Breast epithelium (tissue), 3 donors: ENCODE data around the gene TRAIP.

Experiments used
- CTCF ChIP-seq, 3 donors: fragments of 450-650 bp; IDR thresholded peaks; one replicate each; pipeline ENCODE4 v1.5.1; 2016 to 2017; ENCODE audit warnings: antibody characterized with exemption in 3 of 3, mild to moderate bottlenecking in 3 of 3, moderate library complexity in 3 of 3
- POLR2A ChIP-seq: fragments of 450-650 bp; IDR thresholded peaks from one replicate; pipeline ENCODE4 v1.6.1; 2016; ENCODE audit warnings: antibody characterized with exemption, mild to moderate bottlenecking, moderate library complexity
- POLR2AphosphoS5 ChIP-seq, 3 donors: sonication (generic); formaldehyde crosslinking; IDR thresholded peaks; one replicate each; pipeline ENCODE4 v1.6.1; 2017; ENCODE audit warnings: antibody characterized with exemption in 3 of 3

DNA sequence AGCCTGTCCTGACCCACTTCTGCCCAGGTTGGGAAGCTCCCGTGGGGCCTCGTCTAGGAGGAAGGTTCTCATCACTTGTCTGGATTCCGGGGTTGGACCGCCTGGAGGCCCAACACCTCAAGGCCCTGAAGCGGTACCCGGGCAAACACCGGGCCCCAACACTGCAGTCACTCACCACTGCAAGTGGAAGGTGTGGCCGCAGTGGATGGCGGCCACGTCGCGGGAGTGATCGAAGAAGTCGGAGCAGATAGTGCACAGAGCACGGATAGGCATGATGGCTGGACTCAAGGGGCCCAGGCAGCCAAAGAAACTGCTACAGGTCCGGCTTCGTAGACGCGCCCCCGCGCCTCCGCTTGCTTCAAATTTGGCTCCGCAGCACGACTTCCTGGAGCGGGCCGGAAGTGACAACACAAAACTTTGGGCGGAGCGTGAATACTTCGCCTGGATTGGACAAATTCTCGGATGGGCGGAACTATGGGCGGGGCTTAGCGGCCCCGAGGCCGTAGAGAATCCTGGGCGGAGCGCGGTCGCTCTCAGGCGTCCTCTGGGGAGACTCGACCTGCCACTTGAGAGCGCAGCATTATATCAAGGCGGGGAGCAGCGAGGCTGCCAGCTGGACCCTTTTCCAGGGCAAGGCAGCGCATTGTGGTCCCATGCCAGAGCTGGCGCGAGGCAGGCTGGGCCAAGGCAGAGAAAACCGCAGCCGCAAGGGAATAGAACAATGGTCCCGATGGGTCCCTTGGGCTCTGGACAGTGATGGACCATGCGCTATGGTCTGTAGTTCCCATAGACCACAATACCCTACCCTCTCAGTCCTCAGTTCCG lies at the start of gene TRAIP:
- TF ChIP-seq CTCF (IDR thresholded peaks at IDR 0.05) (no peak), POLR2AphosphoS5 (IDR thresholded peaks at IDR 0.05) (peak in 2 of 3 donors; percentile 46 to 74), POLR2A (peak; percentile 24)
